ENCODE data around the gene AP2B1.

The AP2B1 gene

GRCh38 chr17:35541434-35541833 is 45.7 kb upstream of the AP2B1 start:
- no peak for DNase-seq
- Histone ChIP-seq H3K4me1 (ENCODE audit: control insufficient read depth in 1 of 2, insufficient read depth in 2 of 2, low read length in 2 of 2) (no peaks in the 10 kb centered on the region), H3K18ac (ENCODE audit: low read length) (no peak overlapping the region), H4K8ac (ENCODE audit: low read depth, low read length) (no peak overlapping the region), H4K91ac (ENCODE audit: low read depth, low read length) (no peak overlapping the region), H3K9me3 (ENCODE audit: insufficient read depth, low read depth, low read length) (no peaks in the 10 kb centered on the region), H2BK120ac (ENCODE audit: insufficient read depth, low read length, poor library complexity) (no peak overlapping the region), H3K14ac (ENCODE audit: low read length) (no peak overlapping the region), H3K27ac (ENCODE audit: low read depth, low read length) (no peak overlapping the region), H3K4me2 (ENCODE audit: low read length) (no peak overlapping the region), H3K27me3 (ENCODE audit: insufficient read depth, low read length) (no peaks in the 10 kb centered on the region), H3K79me2 (ENCODE audit: control insufficient read depth, insufficient read depth, low read length, poor library complexity) (no peaks in the 10 kb centered on the region), H3K36me3 (ENCODE audit: control insufficient read depth in 1 of 2, insufficient read depth in 2 of 2, low read length in 2 of 2) (no peaks in the 10 kb centered on the region), H3K23ac (ENCODE audit: low read length) (no peak overlapping the region), H3K4ac (ENCODE audit: low read depth, low read length) (no peak overlapping the region), H2AK5ac (ENCODE audit: low read length) (no peak overlapping the region), H3K9ac (ENCODE audit: low read length) (no peak overlapping the region), H2BK12ac (ENCODE audit: low read length) (no peak overlapping the region), H2BK5ac (ENCODE audit: low read depth, low read length, poor library complexity) (no peak overlapping the region), H2AFZ (ENCODE audit: insufficient read depth, low read length, poor library complexity) (no peak overlapping the region), H3K4me3 (ENCODE audit: low read depth, low read length) (no peak overlapping the region), H4K12ac (ENCODE audit: low read depth, low read length) (no peak overlapping the region), H3K79me1 (ENCODE audit: low read length) (no peaks in the 10 kb centered on the region)
- WGBS (ENCODE audit: extremely low coverage, insufficient coverage, insufficient read length): no CpG with 5 or more reads among the region's 1 CpG

- no peak overlapping the region for H3K23ac ChIP-seq (ENCODE audit: low read length)
- H3K9ac ChIP-seq (ENCODE audit: low read length): no peak overlapping the region
- no peak overlapping the region for H2BK12ac ChIP-seq (ENCODE audit: low read length)
- H3K79me2 ChIP-seq (ENCODE audit: control insufficient read depth, insufficient read depth, low read length, poor library complexity): no peaks in the 10 kb centered on the region
- H3K36me3 ChIP-seq (ENCODE audit: control insufficient read depth in 1 of 2, insufficient read depth in 2 of 2, low read length in 2 of 2): no peaks in the 10 kb centered on the region
- no peak overlapping the region for H3K14ac ChIP-seq (ENCODE audit: low read length)
- no peak overlapping the region for H3K4me3 ChIP-seq (ENCODE audit: low read depth, low read length)
- no peak overlapping the region for H3K4ac ChIP-seq (ENCODE audit: low read depth, low read length)
- H4K12ac ChIP-seq (ENCODE audit: low read depth, low read length): no peak overlapping the region
- H4K91ac ChIP-seq (ENCODE audit: low read depth, low read length): no peak overlapping the region
- no peak overlapping the region for H4K8ac ChIP-seq (ENCODE audit: low read depth, low read length)
- H2BK120ac ChIP-seq (ENCODE audit: insufficient read depth, low read length, poor library complexity): no peak overlapping the region
- H3K27ac ChIP-seq (ENCODE audit: low read depth, low read length): no peak overlapping the region
- no peaks in the 10 kb centered on the region for H3K9me3 ChIP-seq (ENCODE audit: insufficient read depth, low read depth, low read length)
- H3K4me1 ChIP-seq (ENCODE audit: control insufficient read depth in 1 of 2, insufficient read depth in 2 of 2, low read length in 2 of 2): no peaks in the 10 kb centered on the region
- H3K18ac ChIP-seq (ENCODE audit: low read length): no peak overlapping the region
- no peak for DNase-seq
- no peaks in the 10 kb centered on the region for H3K27me3 ChIP-seq (ENCODE audit: insufficient read depth, low read length)
- no peak overlapping the region for H3K4me2 ChIP-seq (ENCODE audit: low read length)
- H2BK5ac ChIP-seq (ENCODE audit: low read depth, low read length, poor library complexity): no peak overlapping the region
- H3K79me1 ChIP-seq (ENCODE audit: low read length): no peaks in the 10 kb centered on the region
- no peak overlapping the region for H2AK5ac ChIP-seq (ENCODE audit: low read length)
- H2AFZ ChIP-seq (ENCODE audit: insufficient read depth, low read length, poor library complexity): no peak overlapping the region
Measured at GRCh38 chr17:35542990-35543389, 44.1 kb upstream of the AP2B1 start.

- Histone ChIP-seq H2AK5ac (ENCODE audit: low read length) (no peak overlapping the region), H3K79me1 (ENCODE audit: low read length) (no peaks in the 10 kb centered on the region), H4K8ac (ENCODE audit: low read depth, low read length) (no peak overlapping the region), H3K27me3 (ENCODE audit: insufficient read depth, low read length) (no peaks in the 10 kb centered on the region), H3K4me3 (ENCODE audit: low read depth, low read length) (no peak overlapping the region), H3K36me3 (ENCODE audit: control insufficient read depth in 1 of 2, insufficient read depth in 2 of 2, low read length in 2 of 2) (no peaks in the 10 kb centered on the region), H3K4me1 (ENCODE audit: control insufficient read depth in 1 of 2, insufficient read depth in 2 of 2, low read length in 2 of 2) (no peaks in the 10 kb centered on the region), H3K4me2 (ENCODE audit: low read length) (no peak overlapping the region), H2BK12ac (ENCODE audit: low read length) (no peak overlapping the region), H2AFZ (ENCODE audit: insufficient read depth, low read length, poor library complexity) (no peak overlapping the region), H4K91ac (ENCODE audit: low read depth, low read length) (no peak overlapping the region), H2BK120ac (ENCODE audit: insufficient read depth, low read length, poor library complexity) (no peak overlapping the region), H3K14ac (ENCODE audit: low read length) (no peak overlapping the region), H3K4ac (ENCODE audit: low read depth, low read length) (no peak overlapping the region), H3K23ac (ENCODE audit: low read length) (no peak overlapping the region), H3K9me3 (ENCODE audit: insufficient read depth, low read depth, low read length) (no peaks in the 10 kb centered on the region), H3K18ac (ENCODE audit: low read length) (no peak overlapping the region), H4K12ac (ENCODE audit: low read depth, low read length) (no peak overlapping the region), H3K79me2 (ENCODE audit: control insufficient read depth, insufficient read depth, low read length, poor library complexity) (no peaks in the 10 kb centered on the region), H3K9ac (ENCODE audit: low read length) (no peak overlapping the region), H2BK5ac (ENCODE audit: low read depth, low read length, poor library complexity) (no peak overlapping the region), H3K27ac (ENCODE audit: low read depth, low read length) (no peak overlapping the region)
- WGBS (ENCODE audit: extremely low coverage, insufficient coverage, insufficient read length): no CpG with 5 or more reads among the region's 1 CpG
- DNase-seq: no peak
Measured at GRCh38 chr17:35543856-35544255, 43.3 kb upstream of the AP2B1 start.

DNA sequence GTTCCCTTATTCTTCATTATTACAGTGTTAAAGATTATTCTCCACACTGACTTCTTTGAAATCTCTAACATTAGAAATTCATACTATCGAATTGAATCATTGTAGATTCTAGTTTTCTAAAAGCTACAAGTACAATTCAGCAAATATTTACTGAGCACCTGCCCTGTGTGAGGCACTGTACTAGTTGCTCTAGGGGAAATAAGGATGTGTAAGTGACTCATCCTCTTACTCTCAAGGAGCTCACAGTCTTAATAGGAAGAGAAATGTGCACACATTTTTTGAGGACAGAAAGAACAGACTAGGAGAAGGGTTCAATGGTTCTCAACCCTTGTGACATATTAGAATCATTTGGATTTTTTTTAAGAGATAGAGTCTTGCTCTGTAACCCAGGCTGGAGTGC is 42.0 kb upstream of the AP2B1 start:
- H3K27ac ChIP-seq (ENCODE audit: low read depth, low read length): no peak overlapping the region
- no peak for DNase-seq
- no peaks in the 10 kb centered on the region for H3K79me2 ChIP-seq (ENCODE audit: control insufficient read depth, insufficient read depth, low read length, poor library complexity)
- no peaks in the 10 kb centered on the region for H3K79me1 ChIP-seq (ENCODE audit: low read length)
- no peak overlapping the region for H4K8ac ChIP-seq (ENCODE audit: low read depth, low read length)
- H3K4me3 ChIP-seq (ENCODE audit: low read depth, low read length): no peak overlapping the region
- no peaks in the 10 kb centered on the region for H3K36me3 ChIP-seq (ENCODE audit: control insufficient read depth in 1 of 2, insufficient read depth in 2 of 2, low read length in 2 of 2)
- H3K27me3 ChIP-seq (ENCODE audit: insufficient read depth, low read length): no peaks in the 10 kb centered on the region
- no peak overlapping the region for H3K14ac ChIP-seq (ENCODE audit: low read length)
- WGBS (ENCODE audit: extremely low coverage, insufficient coverage, insufficient read length): no CpG with 5 or more reads among the region's 1 CpG
- no peak overlapping the region for H2AFZ ChIP-seq (ENCODE audit: insufficient read depth, low read length, poor library complexity)
- no peak overlapping the region for H2AK5ac ChIP-seq (ENCODE audit: low read length)
- H2BK12ac ChIP-seq (ENCODE audit: low read length): no peak overlapping the region
- no peak overlapping the region for H3K4me2 ChIP-seq (ENCODE audit: low read length)
- H3K18ac ChIP-seq (ENCODE audit: low read length): no peak overlapping the region
- H2BK120ac ChIP-seq (ENCODE audit: insufficient read depth, low read length, poor library complexity): no peak overlapping the region
- no peak overlapping the region for H2BK5ac ChIP-seq (ENCODE audit: low read depth, low read length, poor library complexity)
- no peak overlapping the region for H4K91ac ChIP-seq (ENCODE audit: low read depth, low read length)
- no peak overlapping the region for H3K4ac ChIP-seq (ENCODE audit: low read depth, low read length)
- no peak overlapping the region for H3K23ac ChIP-seq (ENCODE audit: low read length)
- no peaks in the 10 kb centered on the region for H3K9me3 ChIP-seq (ENCODE audit: insufficient read depth, low read depth, low read length)
- H3K4me1 ChIP-seq (ENCODE audit: control insufficient read depth in 1 of 2, insufficient read depth in 2 of 2, low read length in 2 of 2): no peaks in the 10 kb centered on the region
- H4K12ac ChIP-seq (ENCODE audit: low read depth, low read length): no peak overlapping the region
- no peak overlapping the region for H3K9ac ChIP-seq (ENCODE audit: low read length)

- H2AFZ ChIP-seq (ENCODE audit: insufficient read depth, low read length, poor library complexity): no peak overlapping the region
- H2BK5ac ChIP-seq (ENCODE audit: low read depth, low read length, poor library complexity): no peak overlapping the region
- H3K79me2 ChIP-seq (ENCODE audit: control insufficient read depth, insufficient read depth, low read length, poor library complexity): no peaks in the 10 kb centered on the region
- no peak for DNase-seq
- no peak overlapping the region for H3K18ac ChIP-seq (ENCODE audit: low read length)
- H3K36me3 ChIP-seq (ENCODE audit: control insufficient read depth in 1 of 2, insufficient read depth in 2 of 2, low read length in 2 of 2): no peaks in the 10 kb centered on the region
- no peak overlapping the region for H2AK5ac ChIP-seq (ENCODE audit: low read length)
- H4K8ac ChIP-seq (ENCODE audit: low read depth, low read length): no peak overlapping the region
- H2BK12ac ChIP-seq (ENCODE audit: low read length): no peak overlapping the region
- no peak overlapping the region for H3K4ac ChIP-seq (ENCODE audit: low read depth, low read length)
- no peak overlapping the region for H3K27ac ChIP-seq (ENCODE audit: low read depth, low read length)
- no peak overlapping the region for H3K23ac ChIP-seq (ENCODE audit: low read length)
- no peaks in the 10 kb centered on the region for H3K79me1 ChIP-seq (ENCODE audit: low read length)
- WGBS (ENCODE audit: extremely low coverage, insufficient coverage, insufficient read length): no CpG with 5 or more reads among the region's 1 CpG
- no peak overlapping the region for H3K9ac ChIP-seq (ENCODE audit: low read length)
- H3K4me2 ChIP-seq (ENCODE audit: low read length): no peak overlapping the region
- H3K9me3 ChIP-seq (ENCODE audit: insufficient read depth, low read depth, low read length): no peaks in the 10 kb centered on the region
- no peaks in the 10 kb centered on the region for H3K4me1 ChIP-seq (ENCODE audit: control insufficient read depth in 1 of 2, insufficient read depth in 2 of 2, low read length in 2 of 2)
- no peak overlapping the region for H2BK120ac ChIP-seq (ENCODE audit: insufficient read depth, low read length, poor library complexity)
- no peak overlapping the region for H3K14ac ChIP-seq (ENCODE audit: low read length)
- H3K27me3 ChIP-seq (ENCODE audit: insufficient read depth, low read length): no peaks in the 10 kb centered on the region
- no peak overlapping the region for H3K4me3 ChIP-seq (ENCODE audit: low read depth, low read length)
- no peak overlapping the region for H4K91ac ChIP-seq (ENCODE audit: low read depth, low read length)
- no peak overlapping the region for H4K12ac ChIP-seq (ENCODE audit: low read depth, low read length)
Measured at GRCh38 chr17:35546487-35546886, 40.6 kb upstream of the AP2B1 start.

Measured in trophoblast cell (in vitro differentiated cells and primary cell).